ENCODE results near the gene NDP. TPM values are rescaled to one million over a fixed set of nuclear protein-coding genes. Genes with fewer than 3 reads are reported as not detected.
"Not testable (repeated sequence)": the region's sequence is repeated elsewhere in the genome, so short reads cannot be mapped to it uniquely, and the experiment has no call there.

Gene NDP
- total and polyA plus RNA-seq, 10 of the 15 experiments (the other 5 are each of a cell fraction or from before 2014, with no cell fraction given), result 0.04 TPM; not detected in 9

DNA sequence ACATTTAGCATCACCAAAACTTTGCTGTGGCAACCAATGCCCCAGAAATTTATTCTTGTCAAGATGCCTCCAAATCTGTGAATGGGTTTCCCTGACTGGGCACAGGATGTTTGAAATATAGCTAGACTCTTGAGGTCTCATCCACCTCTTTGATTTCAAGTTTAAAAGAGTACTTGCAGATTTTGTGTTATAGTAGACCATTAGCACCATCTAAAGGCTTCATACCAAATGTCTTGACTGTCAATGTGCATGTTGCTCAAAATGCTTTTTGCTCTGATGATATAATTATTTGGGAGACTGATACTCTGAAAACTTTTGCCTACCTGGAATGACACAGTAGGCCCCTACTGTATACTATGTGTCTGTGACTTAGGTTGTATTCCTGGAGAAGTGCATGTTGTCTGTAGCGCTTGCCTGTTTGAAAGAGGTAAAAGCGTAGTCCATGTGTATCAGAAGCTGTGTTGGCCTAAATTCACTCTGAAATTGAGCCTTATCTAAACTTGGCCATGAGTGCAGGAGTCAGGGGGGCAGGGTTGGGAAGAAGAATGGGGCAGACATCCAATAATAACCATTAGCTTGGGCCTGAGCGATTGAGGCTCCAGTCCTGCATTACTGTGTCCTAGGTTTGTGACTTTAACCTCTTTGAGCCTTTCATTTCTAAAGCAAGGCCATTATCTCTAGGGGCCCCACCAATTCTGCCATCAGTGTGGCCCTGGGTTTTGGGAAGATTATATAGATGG, 33.8 kb downstream of the NDP start:
- FAIRE-seq, result no peak
- CTCF ChIA-PET, result no interaction called here

DNA sequence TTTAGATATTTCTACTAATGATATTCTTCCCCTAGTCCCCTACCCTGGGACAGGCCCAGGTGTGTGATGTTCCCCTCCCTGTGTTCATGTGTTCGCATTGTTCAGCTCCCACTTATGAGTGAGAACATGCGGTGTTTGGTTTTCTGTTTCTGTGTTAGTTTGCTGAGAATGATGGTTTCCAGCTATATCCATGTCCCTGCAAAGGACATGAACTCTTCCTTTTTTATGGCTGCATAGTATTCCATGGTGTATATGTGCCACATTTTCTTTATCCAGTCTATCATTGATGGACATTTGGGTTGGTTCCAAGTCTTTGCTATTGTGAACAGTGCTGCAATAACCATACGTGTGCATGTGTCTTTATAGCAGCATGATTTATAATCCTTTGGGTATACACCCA, 51.2 kb downstream of the NDP start:
- DNase-seq (ENCODE audit: low read depth, low spot score); H3K9me3 ChIP-seq (replicated peaks; ENCODE audit: control insufficient read depth, insufficient read depth, low read length); H3K27ac ChIP-seq (ENCODE audit: control insufficient read depth, insufficient read depth); intact Hi-C loops (cut with micrococcal nuclease; ENCODE audit: unreplicated experiment); FAIRE-seq; H3K27me3 ChIP-seq (replicated peaks in 1 of 2; ENCODE audit: control insufficient read depth in 2 of 2, insufficient read depth in 2 of 2, low read length in 1 of 2); RAD21 ChIA-PET (ENCODE audit: unreplicated experiment); H3K9ac ChIP-seq (ENCODE audit: control insufficient read depth, insufficient read depth, low read length); SMC1A ChIA-PET (ENCODE audit: uncharacterized antibody, unreplicated experiment); H3K4me1 ChIP-seq (ENCODE audit: control insufficient read depth, insufficient read depth, low read length); H3K4me3 ChIP-seq; H3K4me2 ChIP-seq (ENCODE audit: control insufficient read depth, insufficient read depth); in situ Hi-C loops (cut with MboI); CTCF ChIA-PET; H3K36me3 ChIP-seq (ENCODE audit: control insufficient read depth in 2 of 2, insufficient read depth in 2 of 2, low read length in 1 of 2); BruUV-seq (replicated peaks); POLR2A ChIA-PET; H3K79me2 ChIP-seq (ENCODE audit: control insufficient read depth, insufficient read depth, low read length); H2AFZ ChIP-seq (ENCODE audit: control insufficient read depth, low read depth, low read length); H4K20me1 ChIP-seq (ENCODE audit: control insufficient read depth, insufficient read depth); ATAC-seq: not testable (repeated sequence)
- WGBS (ENCODE audit: insufficient coverage, insufficient replicate concordance, low lambda C conversion rate, missing lambda C conversion rate), result 50% methylated on average over 3 of the region's 3 CpGs

More for the DNA sequence above, 33.8 kb downstream of the NDP start:
- Histone ChIP-seq H3K9ac (ENCODE audit: control insufficient read depth, insufficient read depth, low read length) (no peak overlapping the region), H3K27me3 (replicated peaks in 1 of 2; ENCODE audit: control insufficient read depth in 2 of 2, insufficient read depth in 2 of 2, low read length in 1 of 2) (no peaks in the 10 kb centered on the region), H3K4me2 (ENCODE audit: control insufficient read depth, insufficient read depth) (no peak overlapping the region), H3K27ac (ENCODE audit: control insufficient read depth, insufficient read depth) (no peak overlapping the region), H3K4me1 (ENCODE audit: control insufficient read depth, insufficient read depth, low read length) (no peaks in the 10 kb centered on the region), H3K79me2 (ENCODE audit: control insufficient read depth, insufficient read depth, low read length) (no peaks in the 10 kb centered on the region), H3K4me3 (no peak overlapping the region), H3K9me3 (replicated peaks; ENCODE audit: control insufficient read depth, insufficient read depth, low read length) (no peaks in the 10 kb centered on the region), H2AFZ (ENCODE audit: control insufficient read depth, low read depth, low read length) (no peak overlapping the region), H3K36me3 (ENCODE audit: control insufficient read depth in 2 of 2, insufficient read depth in 2 of 2, low read length in 1 of 2) (no peaks in the 10 kb centered on the region), H4K20me1 (ENCODE audit: control insufficient read depth, insufficient read depth) (no peaks in the 10 kb centered on the region)
- DNase-seq (ENCODE audit: low read depth, low spot score) (no peak), ATAC-seq (no peak)
- no TSS peak for BruUV-seq (replicated peaks)
- RAD21 ChIA-PET (ENCODE audit: unreplicated experiment), result no interaction called here
- 62% methylated on average over 3 of the region's 3 CpGs for WGBS (ENCODE audit: insufficient coverage, insufficient replicate concordance, low lambda C conversion rate, missing lambda C conversion rate)
- intact Hi-C loops (cut with micrococcal nuclease; ENCODE audit: unreplicated experiment), result no loop called here
- SMC1A ChIA-PET (ENCODE audit: uncharacterized antibody, unreplicated experiment), result interaction anchor here (0.7 kb wide), 1 partner anchor 247 kb away, joined by 3 read pairs; no protein-coding TSS in a partner anchor
- in situ Hi-C loops (cut with MboI), result no loop called here
- POLR2A ChIA-PET, result no interaction called here
- no peak for TF ChIP-seq MEF2A (IDR thresholded peaks at IDR 0.05; ENCODE audit: insufficient read depth, low read depth, low read length)
- TF ChIP-seq, protein P1, sequence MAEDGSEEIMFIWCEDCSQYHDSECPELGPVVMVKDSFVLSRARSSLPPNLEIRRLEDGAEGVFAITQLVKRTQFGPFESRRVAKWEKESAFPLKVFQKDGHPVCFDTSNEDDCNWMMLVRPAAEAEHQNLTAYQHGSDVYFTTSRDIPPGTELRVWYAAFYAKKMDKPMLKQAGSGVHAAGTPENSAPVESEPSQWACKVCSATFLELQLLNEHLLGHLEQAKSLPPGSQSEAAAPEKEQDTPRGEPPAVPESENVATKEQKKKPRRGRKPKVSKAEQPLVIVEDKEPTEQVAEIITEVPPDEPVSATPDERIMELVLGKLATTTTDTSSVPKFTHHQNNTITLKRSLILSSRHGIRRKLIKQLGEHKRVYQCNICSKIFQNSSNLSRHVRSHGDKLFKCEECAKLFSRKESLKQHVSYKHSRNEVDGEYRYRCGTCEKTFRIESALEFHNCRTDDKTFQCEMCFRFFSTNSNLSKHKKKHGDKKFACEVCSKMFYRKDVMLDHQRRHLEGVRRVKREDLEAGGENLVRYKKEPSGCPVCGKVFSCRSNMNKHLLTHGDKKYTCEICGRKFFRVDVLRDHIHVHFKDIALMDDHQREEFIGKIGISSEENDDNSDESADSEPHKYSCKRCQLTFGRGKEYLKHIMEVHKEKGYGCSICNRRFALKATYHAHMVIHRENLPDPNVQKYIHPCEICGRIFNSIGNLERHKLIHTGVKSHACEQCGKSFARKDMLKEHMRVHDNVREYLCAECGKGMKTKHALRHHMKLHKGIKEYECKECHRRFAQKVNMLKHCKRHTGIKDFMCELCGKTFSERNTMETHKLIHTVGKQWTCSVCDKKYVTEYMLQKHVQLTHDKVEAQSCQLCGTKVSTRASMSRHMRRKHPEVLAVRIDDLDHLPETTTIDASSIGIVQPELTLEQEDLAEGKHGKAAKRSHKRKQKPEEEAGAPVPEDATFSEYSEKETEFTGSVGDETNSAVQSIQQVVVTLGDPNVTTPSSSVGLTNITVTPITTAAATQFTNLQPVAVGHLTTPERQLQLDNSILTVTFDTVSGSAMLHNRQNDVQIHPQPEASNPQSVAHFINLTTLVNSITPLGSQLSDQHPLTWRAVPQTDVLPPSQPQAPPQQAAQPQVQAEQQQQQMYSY (CRISPR knock-in tag; IDR thresholded peaks at IDR 0.05), result no peak
- TF ChIP-seq POU2F2 (IDR thresholded peaks at IDR 0.05; ENCODE audit: borderline replicate concordance, low read depth, low read length), result no peak
- TF ChIP-seq CEBPB (IDR thresholded peaks at IDR 0.05; ENCODE audit: borderline replicate concordance in 1 of 2, low read depth in 2 of 2, low read length in 2 of 2), result no peak
- TF ChIP-seq PAX8 (IDR thresholded peaks at IDR 0.05), result no peak

DNA sequence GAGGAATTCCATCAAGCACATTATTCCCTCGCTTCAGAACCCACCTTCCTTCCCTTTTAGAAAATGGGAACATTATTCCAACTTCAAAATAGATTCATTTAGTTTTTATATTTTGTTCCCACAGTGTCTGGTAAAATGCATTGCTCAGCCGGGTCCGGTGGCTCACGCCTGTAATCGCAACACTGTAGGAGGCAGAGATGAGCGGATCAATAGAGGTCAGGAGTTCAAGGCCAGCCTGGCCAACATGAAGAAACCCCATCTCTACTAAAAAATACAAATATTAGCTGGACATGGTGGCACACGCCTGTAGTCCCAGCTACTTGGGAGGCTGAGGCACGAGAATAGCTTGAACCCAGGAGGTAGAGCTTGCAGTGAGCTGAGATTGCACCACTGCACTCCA, 62.4 kb downstream of the NDP start:
- POLR2A ChIA-PET; H3K36me3 ChIP-seq (ENCODE audit: control insufficient read depth in 2 of 2, insufficient read depth in 2 of 2, low read length in 1 of 2); H3K27me3 ChIP-seq (replicated peaks in 1 of 2; ENCODE audit: control insufficient read depth in 2 of 2, insufficient read depth in 2 of 2, low read length in 1 of 2); H3K4me2 ChIP-seq (ENCODE audit: control insufficient read depth, insufficient read depth); H3K79me2 ChIP-seq (ENCODE audit: control insufficient read depth, insufficient read depth, low read length); H4K20me1 ChIP-seq (ENCODE audit: control insufficient read depth, insufficient read depth); H3K9me3 ChIP-seq (replicated peaks; ENCODE audit: control insufficient read depth, insufficient read depth, low read length); FAIRE-seq; DNase-seq (ENCODE audit: low read depth, low spot score); CTCF ChIA-PET; H3K4me1 ChIP-seq (ENCODE audit: control insufficient read depth, insufficient read depth, low read length); H3K27ac ChIP-seq (ENCODE audit: control insufficient read depth, insufficient read depth); RAD21 ChIA-PET (ENCODE audit: unreplicated experiment); H2AFZ ChIP-seq (ENCODE audit: control insufficient read depth, low read depth, low read length); ATAC-seq; H3K9ac ChIP-seq (ENCODE audit: control insufficient read depth, insufficient read depth, low read length); H3K4me3 ChIP-seq; BruUV-seq (replicated peaks); in situ Hi-C loops (cut with MboI); intact Hi-C loops (cut with micrococcal nuclease; ENCODE audit: unreplicated experiment): not testable (repeated sequence)
- WGBS (ENCODE audit: insufficient coverage, insufficient replicate concordance, low lambda C conversion rate, missing lambda C conversion rate), result 50% methylated on average over 8 of the region's 8 CpGs
- SMC1A ChIA-PET (ENCODE audit: uncharacterized antibody, unreplicated experiment), result interaction anchor here (0.7 kb wide), 1 partner anchor 286 kb away, joined by 3 read pairs; no protein-coding TSS in a partner anchor

Data from GM12878 (cell line).